ENCODE results near the gene AP5S1.

AP5S1 gene, protein sequence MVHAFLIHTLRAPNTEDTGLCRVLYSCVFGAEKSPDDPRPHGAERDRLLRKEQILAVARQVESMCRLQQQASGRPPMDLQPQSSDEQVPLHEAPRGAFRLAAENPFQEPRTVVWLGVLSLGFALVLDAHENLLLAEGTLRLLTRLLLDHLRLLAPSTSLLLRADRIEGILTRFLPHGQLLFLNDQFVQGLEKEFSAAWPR

GRCh38 chr20:3820048-3820900, at the start of gene AP5S1:
Gene AP5S1 (plus strand): TSS chr20:3820547. CDS start chr20:3822118, 1,571 bp downstream.
- TF ChIP-seq, protein P1, sequence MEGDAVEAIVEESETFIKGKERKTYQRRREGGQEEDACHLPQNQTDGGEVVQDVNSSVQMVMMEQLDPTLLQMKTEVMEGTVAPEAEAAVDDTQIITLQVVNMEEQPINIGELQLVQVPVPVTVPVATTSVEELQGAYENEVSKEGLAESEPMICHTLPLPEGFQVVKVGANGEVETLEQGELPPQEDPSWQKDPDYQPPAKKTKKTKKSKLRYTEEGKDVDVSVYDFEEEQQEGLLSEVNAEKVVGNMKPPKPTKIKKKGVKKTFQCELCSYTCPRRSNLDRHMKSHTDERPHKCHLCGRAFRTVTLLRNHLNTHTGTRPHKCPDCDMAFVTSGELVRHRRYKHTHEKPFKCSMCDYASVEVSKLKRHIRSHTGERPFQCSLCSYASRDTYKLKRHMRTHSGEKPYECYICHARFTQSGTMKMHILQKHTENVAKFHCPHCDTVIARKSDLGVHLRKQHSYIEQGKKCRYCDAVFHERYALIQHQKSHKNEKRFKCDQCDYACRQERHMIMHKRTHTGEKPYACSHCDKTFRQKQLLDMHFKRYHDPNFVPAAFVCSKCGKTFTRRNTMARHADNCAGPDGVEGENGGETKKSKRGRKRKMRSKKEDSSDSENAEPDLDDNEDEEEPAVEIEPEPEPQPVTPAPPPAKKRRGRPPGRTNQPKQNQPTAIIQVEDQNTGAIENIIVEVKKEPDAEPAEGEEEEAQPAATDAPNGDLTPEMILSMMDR (IDR thresholded peaks at IDR 0.05; ENCODE audit: low read depth, low read length), result peak; percentile 91
- H3K4me3 ChIP-seq (ENCODE audit: low read depth, low read length), result peak within 1 kb of the TSS; percentile 78

DNA sequence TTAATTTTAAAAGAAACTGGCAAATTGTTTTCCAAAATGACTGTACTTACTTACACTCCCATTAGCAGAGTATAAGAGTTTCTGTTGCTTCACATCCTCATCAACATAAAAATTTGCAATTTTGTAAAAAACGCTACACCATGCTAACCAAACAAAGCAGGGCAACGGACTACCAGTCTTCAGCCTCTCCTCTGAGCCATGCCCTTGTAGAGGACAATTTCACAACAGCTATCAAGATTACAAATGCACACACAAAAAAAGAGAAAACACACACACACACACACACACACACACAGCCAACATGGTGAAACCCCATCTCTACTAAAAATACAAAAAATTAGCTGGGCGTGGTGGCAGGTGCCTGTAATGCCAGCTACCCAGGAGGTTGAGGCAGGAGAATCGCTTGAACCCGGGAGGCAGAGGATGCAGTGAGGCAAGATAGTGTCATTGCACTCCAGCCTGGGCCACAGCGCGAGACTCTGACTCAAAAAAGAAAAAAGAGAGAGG, 48.7 kb upstream of the AP5S1 start:
- TF ChIP-seq, protein P1 (IDR thresholded peaks at IDR 0.05; ENCODE audit: low read depth, low read length), result no peak
- H3K4me3 ChIP-seq (ENCODE audit: low read depth, low read length), result no peak overlapping the region

DNA sequence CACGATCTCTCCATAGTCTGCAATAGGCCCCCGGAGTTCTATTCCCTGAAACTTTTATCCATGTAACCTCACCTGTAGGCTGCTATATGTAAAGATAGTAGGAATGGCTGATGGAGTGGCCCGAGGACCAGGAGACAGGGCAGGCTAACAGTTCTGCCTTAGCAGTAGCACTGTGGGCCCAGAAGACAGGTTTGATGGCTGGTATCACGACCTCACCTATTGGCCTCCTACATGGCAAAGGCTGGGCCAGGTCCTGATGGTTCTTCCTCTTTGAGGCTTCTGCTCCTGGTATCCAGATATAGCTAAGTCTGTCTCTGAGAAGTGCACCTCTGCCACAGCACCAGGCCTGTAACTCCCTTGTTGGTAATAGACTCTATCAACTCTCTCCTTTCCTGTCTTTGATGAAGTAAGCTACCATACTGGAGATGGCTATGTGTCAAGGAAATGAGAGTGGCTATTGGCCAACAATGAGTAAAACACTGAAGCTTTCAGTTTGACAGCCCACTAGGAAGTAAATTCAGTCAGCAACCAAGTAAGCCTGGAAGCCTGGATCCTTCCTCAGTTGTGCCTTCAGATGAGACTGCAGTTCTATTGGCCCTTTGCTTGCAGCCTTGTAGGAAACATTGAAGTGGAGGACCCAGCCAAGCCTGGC, 44.8 kb upstream of the AP5S1 start:
- no peak overlapping the region for H3K4me3 ChIP-seq (ENCODE audit: low read depth, low read length)
- TF ChIP-seq, protein P1 (IDR thresholded peaks at IDR 0.05; ENCODE audit: low read depth, low read length), result no peak

GRCh38 chr20:3777381-3777715, 43.0 kb upstream of the AP5S1 start:
- peak overlapping the region; percentile 43 for H3K4me3 ChIP-seq (ENCODE audit: low read depth, low read length)
- TF ChIP-seq, protein P1 (IDR thresholded peaks at IDR 0.05; ENCODE audit: low read depth, low read length), result no peak

- H3K4me3 ChIP-seq (ENCODE audit: low read depth, low read length), result peak overlapping the region; percentile 43
- TF ChIP-seq, protein P1 (IDR thresholded peaks at IDR 0.05; ENCODE audit: low read depth, low read length), result no peak
These were observed 42.4 kb upstream of the AP5S1 start for GRCh38 chr20:3777716-3778629.

GRCh38 chr20:3778976-3779375, 41.4 kb upstream of the AP5S1 start:
- TF ChIP-seq, protein P1 (IDR thresholded peaks at IDR 0.05; ENCODE audit: low read depth, low read length), result no peak
- no peak overlapping the region for H3K4me3 ChIP-seq (ENCODE audit: low read depth, low read length)
